Stimulated activated CD4-positive, alpha-beta T cell treated with anti-CD3 and anti-CD28 coated beads, Interleukin-2, amount 100 ng/mL, for 4 hours (primary cell): Measurements from ENCODE around the gene CALU.

Experiments used
- DNase-seq: peaks from one replicate; pipeline ENCODE4 v3.0.0-alpha.2; 2020; ENCODE audit warnings: low read depth

CALU gene

DNA sequence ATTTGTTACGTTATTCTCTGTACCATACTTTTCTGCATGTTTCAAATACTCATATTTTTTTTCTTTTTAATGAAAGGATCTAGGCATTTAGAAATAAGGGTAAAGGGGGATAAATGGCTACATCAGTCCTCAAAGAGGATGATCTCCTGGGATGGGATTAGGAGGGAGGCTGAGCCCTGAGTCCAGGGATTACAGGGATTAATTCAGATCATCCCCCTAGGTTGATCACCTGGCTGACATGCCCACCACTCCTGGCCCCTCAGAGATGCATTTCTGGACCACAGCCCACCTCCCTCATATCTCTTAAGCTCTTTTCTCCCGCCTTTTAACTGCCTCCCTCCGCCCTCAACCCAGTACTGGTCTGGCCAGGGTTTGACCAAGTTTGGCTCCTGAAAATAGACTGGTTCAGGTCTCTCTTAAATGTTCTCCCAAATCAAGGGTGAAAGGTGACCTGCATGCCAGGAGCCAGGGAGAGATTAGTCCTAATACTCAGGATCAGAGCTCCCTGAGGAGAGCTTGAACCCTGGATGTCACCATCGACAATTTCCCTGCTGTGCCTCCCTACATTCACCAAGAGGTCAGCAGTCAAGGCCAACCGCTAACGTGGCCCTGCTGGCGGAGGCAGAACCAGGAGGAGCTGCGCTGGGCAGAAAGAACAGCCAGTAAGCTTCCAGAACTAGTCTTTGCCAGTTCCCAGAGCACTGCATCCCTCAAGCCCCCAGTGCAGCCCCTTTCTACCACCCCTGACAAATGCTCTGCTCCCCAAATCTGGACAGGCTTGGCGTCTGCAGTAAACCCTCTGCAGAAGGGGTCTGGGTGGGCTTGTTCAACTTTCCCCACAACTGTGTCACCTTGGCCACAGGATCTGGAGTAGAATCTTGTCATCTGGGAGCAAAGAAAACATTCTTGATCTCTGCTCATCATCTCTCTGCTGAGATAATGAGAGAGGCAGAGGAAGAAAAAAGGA, 49.6 kb downstream of the CALU start:
- DNase-seq, result no peak

DNA sequence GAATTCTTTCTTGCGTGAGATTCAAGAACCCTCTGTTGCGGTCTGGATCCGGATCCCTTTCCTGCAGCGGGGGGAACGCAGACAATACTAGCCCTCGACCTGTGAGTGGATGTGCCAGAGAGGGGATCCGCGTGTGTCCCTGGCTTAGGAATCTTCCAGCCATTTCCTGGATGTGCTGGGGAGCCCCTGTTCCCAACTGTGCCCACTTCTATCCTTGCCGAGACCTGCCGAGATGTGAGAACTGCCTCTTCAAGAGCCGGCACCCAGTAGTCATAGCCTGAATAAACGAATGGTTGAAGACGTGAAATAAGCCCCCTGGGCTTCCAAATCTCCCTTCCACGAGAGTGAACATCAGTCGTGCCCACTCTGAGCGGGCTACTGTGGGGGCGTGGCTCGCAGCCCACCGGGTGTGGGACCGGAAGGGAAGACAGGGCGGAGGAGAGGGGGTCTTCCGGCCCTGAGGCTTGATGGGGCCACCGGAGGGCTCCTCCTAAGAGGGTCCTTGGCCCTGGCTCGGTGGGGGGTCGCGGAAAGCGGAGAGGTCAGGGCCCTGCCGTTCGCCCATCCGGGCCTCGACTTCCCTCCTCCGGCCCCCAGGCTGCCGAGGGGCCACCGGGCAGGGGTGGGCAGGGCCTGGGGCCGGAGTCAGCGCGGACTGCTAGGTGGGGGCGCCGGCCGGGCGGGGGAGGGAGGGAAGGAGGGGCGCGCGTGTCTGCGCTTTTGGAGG, 51.3 kb downstream of the CALU start:
- no peak for DNase-seq

DNA sequence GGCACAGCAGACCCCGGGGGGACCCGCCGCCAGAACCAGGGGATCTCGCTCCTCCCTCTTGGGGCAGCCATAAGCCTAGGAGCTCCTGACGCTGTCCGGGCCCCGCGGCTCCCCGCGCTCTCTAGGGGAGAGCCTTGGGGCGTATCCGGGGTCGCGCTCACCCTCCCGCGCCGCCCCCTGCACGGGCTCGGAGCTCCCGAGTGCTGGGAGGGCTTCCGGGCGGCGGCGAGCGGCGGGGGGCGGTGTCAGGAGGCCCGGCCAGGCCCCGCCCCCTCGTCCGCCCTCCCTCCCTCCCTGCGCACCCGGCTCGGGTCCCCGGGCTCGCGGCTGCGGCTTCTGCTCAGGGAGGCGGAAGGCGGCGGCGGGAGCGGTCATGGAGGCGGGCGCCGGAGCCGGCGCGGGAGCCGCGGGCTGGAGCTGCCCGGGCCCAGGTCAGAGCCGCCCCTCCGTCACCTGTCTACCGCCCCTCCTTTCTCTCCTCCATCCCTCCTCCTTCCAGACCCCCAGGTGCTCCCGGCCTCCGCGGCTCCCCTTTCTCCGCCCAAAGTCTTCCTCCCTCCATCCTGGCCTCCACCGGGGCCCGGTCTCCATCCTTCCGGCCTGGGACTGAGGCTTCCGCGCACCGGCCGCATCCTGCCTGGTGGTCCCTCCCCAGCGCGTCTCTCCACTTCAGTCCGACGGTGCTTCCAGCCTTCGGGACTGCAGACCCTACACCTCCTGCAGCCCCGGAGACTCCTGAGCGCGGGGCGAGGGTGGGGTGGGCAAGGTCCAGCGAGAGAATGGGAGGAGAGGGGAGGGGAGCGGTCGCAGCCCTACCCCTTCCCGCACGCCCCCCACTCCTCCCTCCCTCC, 52.2 kb downstream of the CALU start, which contains the start of gene CCDC136:
Gene CCDC136, plus strand, starts transcription at position 848 of the 851 bp plus-strand sequence. CDS start 444 bp downstream, outside the sequence.
- DNase-seq, result peak; percentile 69

DNA sequence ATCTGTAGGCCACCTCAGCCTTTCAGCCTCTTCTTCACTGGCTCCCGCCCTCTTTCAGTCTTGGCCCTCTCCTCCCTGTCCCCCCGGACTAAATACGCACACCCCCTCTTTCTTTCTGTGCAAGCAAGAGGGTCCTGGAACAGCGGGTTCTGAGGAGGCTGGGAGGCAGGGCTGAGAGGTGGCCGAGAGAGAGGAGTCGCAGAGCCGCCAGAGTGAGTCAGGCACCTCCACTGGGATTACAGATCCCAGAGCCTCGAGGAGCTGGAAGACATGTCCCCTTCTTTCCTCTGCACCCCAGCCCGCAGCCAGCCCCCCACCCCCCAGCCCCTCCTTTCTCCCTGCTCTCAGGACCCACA, 52.8 kb downstream of the CALU start:
- DNase-seq, result no peak

DNA sequence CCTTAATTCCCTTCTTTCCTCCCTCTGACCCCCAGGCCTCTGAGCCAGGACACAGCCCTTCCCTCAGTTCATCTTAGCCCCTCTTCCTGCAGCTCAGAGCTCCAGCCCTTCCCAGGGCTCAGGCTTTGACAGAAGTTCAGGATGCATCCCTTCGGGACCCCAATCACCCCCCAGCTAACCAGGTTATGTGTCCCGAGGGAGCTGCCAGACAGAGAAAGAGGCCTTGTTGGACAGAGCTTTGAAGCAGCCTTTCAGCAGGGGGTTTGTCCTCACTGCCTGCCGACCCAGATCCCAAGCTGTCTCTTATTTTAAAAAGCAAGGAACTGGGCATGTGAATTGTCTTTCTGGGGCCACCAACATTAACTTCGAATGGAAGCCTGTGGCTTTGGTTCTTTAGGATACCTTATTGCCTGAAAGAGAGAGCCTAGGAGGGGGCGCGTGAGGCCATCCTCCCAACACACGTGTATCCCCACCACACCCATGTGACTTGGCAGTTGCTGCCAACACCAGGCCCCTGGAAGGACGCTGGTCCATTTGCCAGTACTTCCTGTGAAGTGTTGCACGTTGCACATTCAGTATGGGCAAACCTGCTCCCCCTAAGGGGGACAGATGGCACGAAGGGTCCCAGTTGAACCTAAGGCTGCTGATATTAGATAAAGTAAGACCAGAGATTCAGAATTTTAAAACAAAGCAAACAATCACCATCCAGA, 53.5 kb downstream of the CALU start:
- DNase-seq, result no peak

DNA sequence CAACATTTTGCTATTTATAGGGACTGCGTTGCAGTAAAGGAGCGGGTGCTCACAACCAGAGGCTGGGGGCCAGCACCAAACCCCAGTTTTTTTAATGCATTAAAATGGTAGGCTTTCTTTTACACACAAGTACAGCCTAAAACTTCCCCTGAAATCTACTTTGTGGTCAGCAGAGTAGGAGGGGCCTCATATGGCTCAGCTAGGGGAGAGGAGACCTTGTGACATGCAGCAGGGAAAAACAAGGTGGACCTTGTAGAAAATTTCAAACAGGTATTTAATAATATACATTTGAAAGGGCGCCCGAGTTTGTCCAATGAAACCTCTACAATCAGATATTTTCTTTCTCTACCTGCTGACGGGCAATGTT, 54.0 kb downstream of the CALU start:
- no peak for DNase-seq

DNA sequence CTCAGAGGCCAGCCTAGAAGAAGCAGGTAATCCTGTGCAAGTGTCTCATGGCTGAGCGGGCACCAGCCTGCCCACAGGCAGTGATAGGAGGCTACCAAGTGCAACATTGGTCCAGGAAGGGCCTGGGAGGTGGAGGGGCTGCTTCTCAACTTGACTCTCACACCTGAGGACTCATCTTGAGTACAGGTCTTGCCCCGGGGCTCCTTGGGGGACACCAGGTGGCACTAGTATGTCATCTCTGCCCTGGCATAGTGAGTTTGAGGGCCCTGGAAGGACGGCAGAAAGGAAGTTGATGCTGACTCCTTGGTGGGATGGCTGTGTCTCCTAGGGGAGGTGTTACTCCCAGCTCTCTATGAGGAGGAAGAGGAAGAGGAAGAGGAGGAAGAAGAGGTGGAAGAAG, 54.9 kb downstream of the CALU start:
- no peak for DNase-seq

DNA sequence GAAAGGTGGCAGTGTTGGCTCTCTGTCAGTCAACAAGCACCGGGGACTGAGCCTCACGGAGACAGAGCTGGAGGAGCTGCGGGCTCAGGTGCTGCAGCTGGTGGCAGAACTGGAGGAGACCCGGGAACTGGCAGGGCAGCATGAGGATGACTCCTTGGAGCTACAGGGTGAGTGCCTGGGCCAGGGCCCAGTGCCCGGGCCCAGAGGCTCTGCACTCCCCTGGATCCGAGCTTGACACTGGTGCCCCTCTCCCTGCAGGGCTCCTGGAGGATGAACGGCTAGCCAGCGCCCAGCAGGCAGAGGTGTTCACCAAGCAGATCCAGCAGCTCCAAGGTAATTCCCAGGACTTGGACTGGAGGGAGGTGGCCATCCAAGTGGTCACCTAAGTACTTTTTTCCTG, 55.3 kb downstream of the CALU start:
- no peak for DNase-seq

DNA sequence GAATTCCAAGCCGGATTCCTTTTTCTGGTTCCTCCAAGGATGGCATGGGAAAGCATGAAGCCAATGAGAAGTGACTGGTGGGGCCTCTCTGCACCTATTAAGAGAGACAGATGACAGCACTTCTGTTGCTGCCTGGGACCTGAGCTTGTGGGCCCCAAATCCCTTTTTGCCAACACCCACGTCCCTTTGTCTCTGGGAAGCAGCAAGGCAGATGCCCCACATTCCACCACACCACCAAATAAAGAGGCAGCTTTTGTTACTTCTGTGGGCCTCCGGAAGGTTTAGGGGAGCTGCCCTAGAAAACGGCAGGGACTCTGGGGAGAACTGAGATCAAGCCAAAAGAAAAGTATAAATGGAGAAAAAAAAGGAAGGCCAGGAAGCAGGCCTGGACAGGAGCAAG, 56.0 kb downstream of the CALU start:
- no peak for DNase-seq

DNA sequence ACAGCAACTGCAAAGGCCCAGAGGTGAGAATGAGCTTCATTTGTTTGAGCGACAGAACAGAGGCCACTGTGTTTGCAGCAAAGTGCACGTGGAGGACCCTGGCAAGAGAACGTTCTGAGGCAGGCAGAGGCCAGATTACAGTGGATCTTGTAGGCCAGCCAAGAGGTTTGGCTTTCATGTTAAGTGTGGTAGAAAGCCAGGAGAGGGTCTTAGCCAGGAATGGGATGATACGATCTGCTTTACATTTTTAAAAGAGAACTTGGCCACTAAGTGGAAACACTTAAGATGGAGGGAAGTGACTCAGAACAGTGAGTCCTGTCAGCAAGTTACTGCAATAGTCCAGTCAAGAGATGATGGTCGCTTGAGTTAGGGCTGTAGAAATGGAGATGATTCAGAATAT, 57.2 kb downstream of the CALU start:
- no peak for DNase-seq

DNA sequence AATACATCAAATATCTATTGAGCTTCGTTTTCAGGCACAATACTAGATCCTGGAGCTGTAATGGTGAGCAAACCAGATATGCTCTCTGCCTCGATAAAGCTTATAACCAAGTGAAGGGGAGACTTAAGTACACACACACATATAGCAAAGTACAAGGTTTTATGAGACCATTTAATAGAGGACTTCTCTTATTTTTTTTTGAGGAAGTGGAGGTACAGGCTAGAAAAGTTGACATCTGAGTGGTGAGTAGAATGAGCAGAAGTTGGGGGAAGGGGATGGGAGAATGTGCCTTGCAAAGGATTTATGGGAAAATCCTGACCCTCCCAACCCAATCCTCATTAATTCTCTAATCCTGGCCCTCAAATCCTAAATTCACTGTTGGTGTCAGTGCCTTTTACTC, 60.3 kb downstream of the CALU start:
- DNase-seq, result no peak

DNA sequence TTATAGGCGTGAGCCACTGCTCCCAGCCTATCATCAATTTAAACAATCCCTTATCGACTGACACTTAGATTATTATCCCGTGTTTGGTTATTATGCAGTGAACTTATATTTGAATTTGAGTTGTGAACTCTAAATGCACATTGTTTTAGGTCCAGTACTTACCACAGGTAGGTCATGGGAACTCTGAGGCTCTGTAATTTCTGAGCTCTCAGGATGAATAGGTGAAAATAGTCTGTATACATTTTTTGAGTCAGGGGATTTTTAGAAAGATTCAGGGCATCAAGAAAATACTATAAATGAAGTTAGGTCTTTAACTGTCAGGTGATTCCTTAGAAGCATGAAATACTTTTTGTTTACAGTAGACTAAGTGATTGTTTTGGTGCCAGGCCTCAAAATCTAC, 61.4 kb downstream of the CALU start:
- no peak for DNase-seq

DNA sequence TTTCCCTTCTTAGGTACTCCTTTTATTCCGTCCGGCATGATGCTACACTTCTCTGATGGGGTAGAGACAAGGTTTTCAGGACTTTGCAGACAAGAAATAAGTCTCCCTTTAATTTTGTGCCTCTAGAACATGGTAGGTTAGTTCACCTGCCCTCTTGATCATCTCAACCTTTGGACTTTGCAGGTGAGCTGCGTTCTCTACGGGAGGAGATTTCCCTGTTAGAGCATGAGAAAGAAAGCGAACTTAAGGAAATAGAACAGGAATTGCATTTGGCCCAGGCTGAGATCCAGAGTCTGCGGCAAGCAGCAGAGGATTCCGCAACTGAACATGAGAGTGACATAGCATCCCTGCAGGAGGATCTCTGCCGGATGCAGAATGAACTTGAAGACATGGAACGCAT, 61.8 kb downstream of the CALU start:
- no peak for DNase-seq

DNA sequence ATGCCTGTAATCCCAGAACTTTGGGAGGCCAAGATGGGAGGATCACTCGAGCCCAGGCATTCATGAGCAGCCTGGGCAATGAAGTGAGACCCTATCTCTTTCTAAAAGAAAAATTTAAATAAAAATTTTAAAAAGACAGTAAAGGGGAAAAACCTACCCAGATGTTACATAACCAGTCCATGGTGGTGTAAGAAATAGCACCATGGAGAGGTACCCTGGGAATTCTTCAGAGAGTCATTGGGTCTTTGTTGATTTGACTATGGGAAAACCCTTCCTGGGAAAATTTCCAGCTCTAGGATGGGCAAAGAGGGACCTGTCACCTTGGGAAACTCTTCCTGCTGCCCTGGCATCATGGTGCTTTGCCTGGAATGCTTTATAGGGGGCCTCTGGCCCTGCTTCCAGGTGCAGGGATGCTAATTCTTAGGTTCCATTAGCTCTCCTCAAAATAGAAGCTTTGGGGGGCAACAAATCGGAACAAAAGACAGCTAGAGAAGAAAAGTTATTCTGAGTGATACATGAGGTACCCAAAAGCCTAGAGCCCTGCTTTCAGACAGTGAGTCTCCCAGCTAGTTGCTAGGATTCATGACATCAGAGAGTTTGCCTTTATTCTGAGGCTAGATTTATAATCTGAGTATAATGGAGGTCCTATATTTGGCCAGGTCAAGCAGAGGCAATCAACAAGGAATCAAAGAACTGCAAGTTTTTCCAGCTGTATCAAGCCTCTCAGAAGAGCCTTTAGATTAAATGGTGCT, 62.7 kb downstream of the CALU start:
- DNase-seq, result no peak

DNA sequence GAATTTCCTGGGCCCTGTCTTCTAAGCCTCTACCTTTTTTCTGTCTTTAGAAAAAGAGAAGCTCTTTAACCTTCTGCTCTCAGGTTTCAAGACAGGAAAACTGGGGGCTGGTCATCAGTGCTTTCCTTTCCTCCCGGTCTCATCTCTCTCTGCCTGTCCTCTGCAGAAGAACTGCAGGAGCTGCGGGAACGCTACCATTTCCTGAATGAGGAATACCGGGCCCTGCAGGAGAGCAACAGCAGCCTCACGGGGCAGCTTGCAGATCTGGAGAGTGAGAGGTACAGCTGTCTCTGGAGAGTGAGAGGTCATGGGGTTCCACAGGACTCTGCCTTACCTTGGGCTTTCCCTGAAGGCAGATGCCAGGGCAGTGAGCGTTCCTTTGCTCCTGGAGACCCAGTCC, 65.3 kb downstream of the CALU start:
- DNase-seq, result no peak

DNA sequence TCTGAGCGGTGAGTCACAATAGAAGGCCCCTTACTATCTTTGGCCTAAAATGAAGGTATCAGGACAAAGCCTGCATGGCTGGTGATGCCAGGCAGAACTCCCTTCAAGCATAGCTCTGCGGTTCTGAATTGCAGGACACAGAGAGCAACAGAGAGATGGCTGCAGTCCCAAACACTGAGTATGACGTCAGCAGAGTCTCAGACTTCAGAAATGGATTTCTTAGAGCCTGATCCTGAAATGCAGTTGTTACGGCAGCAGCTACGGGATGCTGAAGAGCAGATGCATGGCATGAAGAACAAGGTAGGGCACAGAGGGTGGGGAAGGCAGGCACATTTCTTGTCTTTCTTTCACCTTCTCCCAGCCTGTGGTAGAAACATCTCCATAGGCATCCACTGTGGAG, 66.1 kb downstream of the CALU start:
- DNase-seq, result no peak

DNA sequence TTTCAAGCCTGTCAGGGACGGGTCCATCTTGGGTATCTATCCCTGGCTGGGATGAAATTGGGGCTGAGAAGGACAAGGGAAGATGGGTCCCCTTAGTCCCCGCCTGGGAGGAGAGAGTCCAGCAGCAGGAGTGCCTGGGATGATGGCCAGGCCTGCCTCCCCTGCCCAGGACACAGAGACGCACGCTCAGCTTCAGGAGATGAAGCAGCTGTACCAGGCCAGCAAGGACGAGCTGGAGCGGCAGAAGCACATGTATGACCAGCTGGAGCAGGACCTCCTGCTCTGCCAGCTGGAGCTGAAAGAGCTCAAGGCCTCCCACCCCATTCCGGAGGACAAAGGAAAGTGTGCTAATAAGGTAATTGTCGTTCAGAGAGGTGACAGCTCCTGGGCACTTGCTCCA, 68.0 kb downstream of the CALU start:
- DNase-seq, result no peak

DNA sequence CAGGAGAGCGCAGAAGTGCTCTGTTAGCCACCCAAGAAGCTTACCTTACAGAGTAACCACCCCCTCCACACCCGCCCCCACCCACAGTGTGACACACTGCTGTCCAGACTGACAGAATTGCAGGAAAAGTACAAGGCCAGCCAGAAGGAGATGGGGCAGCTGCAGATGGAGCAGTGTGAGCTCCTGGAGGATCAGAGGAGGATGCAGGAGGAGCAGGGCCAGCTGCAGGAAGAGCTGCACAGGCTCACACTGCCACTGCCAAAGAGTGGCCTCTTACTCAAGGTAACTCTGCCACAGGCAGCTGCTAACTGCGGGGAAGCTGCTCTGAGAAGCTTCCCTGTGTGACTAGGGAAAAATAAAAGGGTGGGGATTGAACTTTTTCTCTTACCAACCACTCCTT, 70.2 kb downstream of the CALU start:
- DNase-seq, result no peak

DNA sequence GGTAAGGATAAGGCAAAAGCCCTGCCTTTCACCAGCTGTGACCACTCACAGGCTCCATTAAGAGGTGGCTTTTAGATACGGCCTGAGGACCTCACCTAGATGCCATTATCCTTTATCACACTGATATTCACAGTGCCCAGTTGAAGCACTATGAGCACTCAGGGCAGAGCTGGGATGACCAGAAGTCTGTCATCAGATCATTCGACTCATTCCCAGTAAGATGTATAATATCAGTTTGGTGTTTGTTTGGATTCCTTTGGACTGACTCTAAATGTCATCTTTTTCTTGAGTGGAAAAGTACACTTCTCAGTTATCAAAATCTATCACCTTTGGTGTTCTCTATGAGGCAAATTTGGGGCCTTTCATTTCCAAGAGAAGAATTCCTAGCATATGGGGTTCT, 71.3 kb downstream of the CALU start:
- DNase-seq, result no peak

DNA sequence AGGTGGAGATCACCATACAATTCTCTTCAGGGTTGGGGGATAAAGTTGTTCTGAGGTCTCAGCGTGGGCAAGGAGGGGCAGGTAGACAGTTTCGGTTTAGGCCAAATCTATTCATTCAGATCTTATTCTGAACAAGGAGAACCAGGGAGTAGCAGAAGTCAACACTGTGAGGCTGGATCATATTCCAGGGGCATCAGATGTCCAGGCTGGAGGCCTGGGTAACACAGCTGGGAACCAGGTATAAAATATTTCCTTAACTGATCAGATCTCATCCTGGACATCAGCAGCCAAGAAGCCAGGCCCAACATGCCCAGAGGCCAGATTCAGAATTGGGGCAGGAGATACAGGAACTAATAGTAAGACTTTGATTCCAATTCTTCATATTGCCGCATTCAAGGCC, 71.8 kb downstream of the CALU start:
- DNase-seq, result no peak
